Right lung (tissue), 5 donors: ENCODE measurements around the gene IL6ST. TPM values are rescaled to one million over a fixed set of nuclear protein-coding genes. Genes with fewer than 3 reads are reported as not detected.
"Not testable (repeated sequence)": the region's sequence is repeated elsewhere in the genome, so short reads cannot be mapped to it uniquely, and the experiment has no call there.

Experiments
- DNase-seq, 2 donors: peaks; one replicate each; pipeline ENCODE4 v3.0.0-alpha.2; 2013
- polyA plus RNA-seq, 5 donors: library from polyadenylated mRNA; unstranded; fragments of 120-200 nt; gene quantifications; one replicate each; pipeline versions ENCODE4 v1.2.1 to v1.2.3, GENCODE V29; 2013; ENCODE audit warnings: inconsistent platforms in 1 of 5, low replicate concordance in 1 of 5; ENCODE audit not compliant: insufficient read length in 5 of 5, insufficient read depth in 1 of 5

IL6ST gene
- polyA plus RNA-seq, 5 donors: 89.7 to 206 (median 197) TPM

DNA sequence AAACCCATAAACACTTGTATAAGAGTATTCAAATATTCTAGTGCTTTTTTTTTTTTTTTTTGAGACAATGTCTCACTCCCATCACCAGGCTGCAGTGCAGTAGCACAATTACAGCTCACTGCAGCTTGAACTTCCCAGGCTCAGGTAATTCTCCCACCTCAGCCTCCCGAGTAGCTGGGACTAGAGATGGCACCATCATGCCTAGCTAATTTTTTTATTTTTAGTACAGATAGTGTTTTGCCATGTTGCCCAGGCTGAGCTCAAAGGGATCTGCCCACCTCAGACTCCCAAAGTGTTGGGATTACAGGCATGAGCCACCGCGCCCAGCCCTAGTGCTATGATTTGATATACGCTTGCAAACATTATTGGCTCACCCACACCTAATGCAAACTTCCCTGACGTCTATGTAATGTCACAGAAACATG is 11.8 kb downstream of the IL6ST start:
- DNase-seq: no peak

DNA sequence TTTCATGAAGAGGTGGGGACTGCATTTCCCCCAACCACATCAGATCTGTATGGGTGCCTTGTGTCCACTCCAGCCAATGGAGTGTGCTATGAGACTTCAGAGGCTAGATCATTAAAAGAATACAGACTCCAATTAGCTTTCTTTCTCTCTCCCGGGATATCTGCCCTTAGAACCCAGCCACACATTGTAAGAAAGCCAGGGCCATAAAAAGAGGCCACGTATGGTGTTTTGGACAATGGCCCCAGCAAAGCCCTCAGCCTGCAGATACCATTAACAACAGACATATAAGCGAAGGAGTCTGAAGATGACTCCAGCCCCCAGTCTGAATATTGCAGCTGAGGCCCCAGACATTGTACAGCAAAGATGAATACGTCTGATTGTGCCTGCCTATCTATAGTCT is 21.5 kb downstream of the IL6ST start:
- DNase-seq: no peak

DNA sequence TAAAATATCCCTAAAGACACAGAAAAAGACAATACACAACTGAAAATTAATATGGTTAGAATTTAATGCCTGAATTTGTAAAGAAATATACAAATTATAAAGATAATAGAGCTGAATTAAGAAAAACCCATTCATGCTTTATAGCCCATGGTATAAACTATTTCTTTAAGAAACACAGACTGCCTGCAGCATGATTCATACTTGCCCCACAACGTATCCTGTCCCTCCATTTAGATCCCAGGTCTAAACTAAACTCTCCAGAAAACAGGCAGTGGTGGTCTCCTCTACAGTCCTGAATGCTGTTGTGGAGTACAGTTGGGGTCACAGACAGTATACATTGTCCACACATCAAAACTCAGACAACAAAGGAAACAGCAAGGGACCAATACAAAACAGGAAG is 24.8 kb downstream of the IL6ST start:
- no peak for DNase-seq

DNA sequence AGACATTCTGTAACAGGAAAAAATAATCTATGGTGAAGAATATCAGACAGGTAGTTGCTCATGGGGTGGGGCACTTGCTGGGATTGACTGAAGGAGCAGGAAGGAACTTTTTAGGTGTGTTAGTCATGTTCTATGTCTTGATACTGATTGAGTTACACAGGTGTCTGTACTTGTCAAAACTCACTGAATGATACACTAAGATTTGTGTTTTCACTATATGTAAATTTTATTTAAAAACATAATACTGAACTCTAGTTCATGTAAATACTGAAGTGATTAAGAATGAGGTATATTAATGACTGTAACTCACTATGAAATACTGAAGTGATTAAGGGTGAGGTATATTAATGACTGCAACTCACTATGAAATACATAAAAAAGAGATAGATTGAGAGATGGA is 28.5 kb downstream of the IL6ST start:
- no peak for DNase-seq

DNA sequence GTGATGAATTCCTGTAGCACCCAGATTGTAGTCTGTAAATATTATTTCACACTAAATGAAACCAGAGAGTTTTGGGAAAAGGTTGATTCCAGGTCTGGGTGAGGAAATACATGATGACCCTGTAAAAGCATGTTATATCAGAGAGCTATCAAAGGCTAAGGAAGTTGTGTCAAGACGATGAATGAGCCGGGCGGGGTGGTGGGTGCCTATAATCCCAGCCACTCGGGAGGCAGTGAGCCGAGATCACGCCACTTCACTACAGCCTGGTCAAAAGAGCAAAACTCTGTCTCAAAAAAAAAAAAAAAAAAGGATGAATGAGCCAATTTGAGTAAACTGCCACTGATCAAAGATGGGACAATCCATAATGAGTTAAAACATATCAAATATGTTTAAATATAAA is 29.2 kb downstream of the IL6ST start:
- DNase-seq: no peak

DNA sequence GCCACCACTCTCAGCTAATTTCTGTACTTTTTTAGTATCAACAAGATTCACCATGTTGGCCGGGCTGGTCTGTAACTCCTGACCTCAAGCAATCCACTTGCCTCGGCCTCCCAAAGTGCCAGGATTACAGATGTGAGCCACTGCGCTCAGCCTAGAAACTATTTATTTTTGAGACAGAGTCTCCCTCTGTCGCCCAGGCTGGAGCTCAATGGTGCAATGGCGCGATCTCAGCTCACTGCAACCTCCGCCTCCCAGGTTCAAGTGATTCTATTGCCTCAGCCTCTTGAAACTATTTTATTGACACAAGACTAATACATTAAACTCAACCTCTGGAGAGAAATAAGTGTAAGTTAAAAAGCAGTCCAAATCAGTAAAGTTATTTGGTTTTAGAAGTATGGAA is 34.0 kb downstream of the IL6ST start:
- no peak for DNase-seq

DNA sequence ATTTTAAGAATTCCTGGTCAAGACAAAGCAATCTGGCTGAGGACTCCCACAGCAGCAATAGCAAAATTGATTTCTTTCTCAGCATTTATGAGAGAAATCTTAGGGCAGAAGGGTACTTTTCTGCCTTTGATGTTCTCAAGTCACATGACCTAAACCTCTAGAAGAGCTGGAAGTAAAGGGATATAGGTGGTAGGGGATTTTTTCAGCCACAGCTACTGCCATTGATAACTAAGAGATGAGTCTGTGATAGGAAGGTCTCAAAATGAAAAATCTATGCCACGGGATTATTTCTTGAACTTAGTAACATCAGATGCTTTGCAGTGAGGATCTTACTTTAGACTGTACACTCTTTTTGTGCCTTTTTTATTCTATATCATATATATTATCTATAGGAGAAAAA is 35.6 kb downstream of the IL6ST start:
- DNase-seq: no peak

DNA sequence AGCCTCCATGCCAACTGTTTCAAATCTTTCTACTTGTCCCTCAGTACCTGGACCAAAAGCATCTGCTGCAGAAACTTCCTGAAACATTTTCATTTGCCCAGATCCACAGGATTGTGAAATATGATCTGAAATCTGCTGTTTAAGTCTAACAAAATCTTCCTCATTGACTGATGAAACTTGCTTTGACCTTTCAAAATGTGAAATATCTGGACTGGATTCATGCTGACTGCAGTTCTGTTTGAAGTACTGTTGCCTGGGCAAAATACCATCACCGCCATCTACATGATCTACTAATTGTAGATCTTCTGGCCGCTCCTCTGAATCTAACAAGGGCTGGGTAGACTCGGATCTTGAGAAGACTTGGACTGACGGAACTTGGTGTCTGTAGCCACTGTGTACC is 53.6 kb downstream of the IL6ST start:
- DNase-seq: not testable (repeated sequence)

DNA sequence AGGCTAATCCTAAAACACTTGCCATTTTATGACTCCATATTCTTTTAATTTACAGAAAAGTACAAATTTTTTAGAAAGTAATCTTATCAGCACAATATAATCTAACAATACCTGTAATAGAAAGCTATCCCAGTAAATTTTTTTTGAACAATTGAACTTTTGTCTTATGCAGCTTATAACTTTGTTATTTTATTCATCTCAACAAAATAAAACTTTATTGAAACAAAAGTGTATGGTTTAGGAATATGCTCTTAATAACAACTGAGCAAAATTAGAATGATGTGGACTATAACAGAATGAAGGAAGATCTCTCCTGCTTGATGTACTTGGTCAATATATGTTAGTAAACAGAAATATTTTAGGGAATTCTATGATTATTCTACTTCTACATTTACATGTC is 57.2 kb downstream of the IL6ST start:
- DNase-seq: not testable (repeated sequence)

DNA sequence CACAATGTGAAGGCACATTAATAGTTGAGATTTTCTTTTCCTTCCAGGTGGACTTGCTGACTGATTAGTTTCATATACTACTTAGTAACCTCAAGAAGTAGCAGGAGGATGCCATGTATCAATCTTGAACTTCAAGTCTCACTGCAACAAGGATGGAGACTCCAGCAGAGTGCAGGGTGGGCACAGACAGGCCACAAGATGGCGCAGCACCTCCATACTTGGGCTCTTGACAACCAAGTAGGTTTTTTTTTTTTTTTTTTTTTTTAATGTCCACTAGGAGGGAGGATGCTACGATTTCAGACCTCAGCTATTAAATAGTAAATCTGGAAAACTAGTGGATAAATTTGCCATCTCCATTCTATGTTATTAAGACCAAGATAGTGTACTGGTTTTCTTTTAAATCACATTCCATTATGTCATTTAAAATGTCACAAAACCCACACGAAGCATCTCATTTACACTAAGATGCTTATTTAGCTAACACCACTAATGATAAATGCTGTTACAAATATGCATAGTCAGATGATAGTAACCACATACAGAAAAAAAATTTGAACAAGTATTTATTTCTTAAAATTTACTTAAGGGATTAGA is 58.6 kb downstream of the IL6ST start:
- DNase-seq: peak; percentile 63 to 78

DNA sequence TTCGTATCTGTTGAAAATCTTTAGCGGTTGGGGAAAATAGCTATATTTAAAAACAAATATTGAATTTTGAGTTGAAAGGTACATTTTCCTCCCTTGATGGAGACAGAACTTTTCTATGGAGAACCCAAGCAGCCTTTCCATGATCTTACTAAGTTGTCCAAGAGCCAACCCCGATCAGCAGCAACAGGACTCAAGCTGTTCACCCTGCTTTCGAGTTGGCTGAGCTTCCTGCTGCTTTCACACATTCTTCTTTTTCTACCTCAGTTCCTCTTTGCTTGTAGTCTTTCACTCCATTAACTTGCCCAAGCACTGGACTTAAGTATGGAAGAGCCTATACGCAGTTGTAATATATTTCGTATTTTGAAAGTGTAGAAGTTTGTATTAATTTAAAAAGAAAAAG is 59.4 kb downstream of the IL6ST start:
- no peak for DNase-seq

DNA sequence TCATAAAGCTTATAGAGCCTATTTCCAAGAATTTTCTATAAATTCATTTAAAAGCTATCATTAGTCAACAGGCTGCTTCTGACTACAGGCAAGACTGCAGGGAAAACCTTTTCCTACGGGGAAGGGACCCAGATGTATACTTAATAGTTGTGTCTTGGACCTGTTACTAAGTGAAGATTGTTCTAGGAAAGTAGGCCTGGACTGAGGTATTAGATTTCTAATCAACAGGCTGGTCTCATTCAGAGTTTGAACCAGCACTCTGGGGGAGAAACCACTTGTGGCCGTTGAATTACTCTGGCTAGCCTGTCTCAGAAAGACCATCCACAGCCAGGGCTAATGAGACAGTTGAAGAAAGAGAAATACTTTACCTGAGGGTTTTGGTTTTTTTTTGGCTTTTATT is 60.0 kb downstream of the IL6ST start:
- DNase-seq: no peak

DNA sequence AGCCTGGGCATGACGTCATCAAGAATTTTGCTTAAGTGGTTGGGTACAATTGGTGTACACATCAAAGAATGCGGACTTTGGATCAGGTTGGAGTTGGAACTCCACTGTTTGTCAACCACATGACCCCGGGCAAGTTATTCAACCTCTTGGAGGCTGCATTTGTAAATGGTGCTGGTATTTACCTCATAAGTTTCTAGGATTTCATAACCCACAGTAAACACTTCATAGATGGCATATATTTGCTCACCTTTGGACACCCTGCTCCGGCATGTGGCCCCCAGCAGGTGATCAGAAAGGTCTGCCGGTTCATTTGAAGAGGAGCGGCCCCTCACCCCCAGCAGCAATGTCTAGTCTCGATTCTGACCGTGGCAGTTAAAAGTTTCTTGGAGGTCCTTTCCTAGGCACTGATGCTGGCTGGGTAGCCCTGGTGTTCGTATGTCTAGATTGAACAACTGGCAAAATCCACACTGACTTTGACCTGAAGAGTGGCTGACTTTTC is 60.6 kb downstream of the IL6ST start:
- DNase-seq: peak; percentile 60 to 72

DNA sequence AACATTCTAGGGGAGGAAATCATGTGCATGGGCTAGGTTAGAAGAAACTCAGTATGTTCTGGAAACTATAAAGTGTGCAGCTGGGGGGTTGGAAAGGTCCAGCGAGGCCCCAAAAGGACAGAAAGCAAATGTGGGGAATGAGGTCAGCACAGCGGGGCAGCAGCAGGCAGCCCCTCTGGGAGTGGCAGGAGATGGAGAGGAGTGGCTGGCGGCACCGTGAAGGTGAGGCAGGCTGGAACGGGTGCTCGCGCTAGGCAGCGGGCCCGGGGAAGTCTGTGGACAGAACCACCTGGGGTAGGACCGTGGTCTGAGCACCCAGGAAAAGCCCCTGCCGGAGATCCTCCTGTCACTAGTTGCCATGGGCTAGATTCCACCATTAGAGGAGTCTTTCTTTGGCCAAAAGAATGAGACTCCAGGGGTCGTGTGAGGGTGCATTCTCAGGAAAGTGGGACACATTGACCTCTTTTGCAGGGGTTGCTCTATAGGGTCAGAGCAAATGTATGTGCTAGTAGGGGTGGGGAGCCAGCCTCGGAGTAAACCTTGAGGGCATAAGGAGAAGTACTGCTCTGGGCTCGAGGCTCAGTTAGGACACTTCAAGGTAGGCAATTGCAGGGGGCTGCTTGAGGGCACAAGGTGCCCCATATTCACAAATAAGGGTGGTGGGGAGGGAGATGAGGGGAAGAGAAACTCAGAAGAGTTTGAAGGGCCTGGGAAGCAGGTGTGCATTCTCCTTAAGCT is 61.2 kb downstream of the IL6ST start:
- DNase-seq: no peak

DNA sequence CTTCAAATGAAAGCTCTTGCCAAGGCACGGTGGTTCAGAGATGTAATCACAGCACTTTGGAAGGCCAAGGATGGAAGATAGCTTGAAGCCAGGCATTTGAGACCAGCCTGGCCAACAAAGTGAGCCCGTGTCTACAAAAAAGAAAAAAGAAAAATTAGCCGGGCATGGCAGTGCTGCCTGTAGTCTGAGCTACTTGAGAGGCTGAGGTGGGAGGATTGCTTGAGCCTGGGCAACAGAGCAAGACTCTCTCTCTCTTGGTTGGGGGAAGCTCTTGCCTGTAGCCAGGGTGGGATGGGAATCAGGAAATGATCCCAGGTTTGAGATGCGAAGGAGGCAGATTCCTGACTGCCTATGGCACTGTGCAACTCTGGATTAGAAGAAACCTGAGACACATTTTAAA is 62.1 kb downstream of the IL6ST start:
- no peak for DNase-seq

DNA sequence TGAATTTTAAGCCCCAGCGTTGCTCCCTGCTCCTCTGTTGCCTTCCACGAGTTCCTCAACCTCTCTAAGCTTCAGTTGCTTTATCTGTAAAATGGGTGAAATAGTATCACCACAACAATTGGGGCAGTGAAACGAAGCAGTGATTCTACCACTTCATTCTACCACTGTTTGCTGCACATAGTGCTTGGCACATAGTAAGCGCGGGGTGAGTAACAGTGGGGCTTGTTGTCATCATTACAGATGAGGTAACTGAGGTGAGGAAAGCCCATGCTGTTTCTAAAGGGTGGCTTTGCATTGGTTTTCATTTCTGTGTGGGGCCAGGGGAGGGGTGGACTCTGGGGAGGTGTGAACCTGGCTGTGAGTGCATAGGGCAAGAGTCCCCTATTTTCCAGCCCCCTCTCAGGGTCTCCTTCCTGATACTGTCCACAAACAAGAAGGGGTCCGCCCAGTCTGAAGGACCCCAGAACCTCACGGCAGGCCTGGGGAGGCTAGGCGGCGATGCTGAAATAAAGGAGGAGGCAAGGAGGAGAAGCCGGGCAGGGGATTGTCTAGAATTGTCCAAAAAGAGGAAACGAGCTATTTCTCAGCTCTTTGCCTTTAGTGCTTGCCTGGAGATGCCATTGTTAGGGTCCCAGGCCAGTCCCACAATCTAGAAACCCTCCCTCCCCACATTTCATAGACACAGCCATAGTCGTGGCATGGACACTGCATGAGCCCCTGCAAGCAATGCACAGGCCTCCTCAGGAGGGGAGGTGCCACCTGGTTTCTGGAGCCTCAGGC is 65.6 kb downstream of the IL6ST start:
- DNase-seq: no peak

DNA sequence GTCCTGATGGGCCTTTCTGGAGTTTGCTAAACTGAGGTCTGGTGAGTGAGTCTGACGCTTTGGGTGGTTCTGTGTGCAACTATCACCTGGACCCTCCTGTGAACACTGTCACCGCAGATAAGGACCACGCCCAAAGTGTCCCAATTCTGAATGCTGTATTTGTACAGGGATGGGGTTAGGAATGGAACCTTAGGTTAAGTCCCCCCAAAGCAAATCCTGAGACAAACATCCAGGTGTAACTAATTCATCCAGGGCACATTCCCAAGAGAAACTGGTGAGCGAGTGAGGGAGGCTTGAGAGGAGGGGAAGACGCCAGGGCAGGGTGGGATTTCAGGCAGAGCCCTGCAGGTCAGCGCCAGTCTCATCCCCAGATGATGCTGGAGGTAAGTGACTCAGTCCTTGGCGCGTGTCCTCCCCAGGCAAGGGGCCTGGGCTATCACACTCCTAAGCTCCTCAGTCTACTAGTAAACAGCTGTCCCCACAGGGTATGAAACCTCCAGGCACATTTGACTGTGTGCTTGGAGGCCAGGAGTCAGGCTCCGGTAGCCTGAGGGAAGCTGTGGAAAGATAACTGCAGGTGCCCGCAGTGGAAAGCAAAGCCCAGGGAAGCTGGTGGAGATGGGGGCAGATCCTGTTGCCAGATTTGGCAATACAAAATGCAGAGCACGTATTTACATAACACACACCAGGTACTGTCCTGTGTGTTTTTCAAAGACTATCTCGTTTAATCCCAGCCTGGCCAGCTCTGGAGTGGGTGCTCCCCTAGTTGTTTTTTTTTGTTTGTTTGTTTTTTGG is 66.7 kb downstream of the IL6ST start:
- DNase-seq: no peak

DNA sequence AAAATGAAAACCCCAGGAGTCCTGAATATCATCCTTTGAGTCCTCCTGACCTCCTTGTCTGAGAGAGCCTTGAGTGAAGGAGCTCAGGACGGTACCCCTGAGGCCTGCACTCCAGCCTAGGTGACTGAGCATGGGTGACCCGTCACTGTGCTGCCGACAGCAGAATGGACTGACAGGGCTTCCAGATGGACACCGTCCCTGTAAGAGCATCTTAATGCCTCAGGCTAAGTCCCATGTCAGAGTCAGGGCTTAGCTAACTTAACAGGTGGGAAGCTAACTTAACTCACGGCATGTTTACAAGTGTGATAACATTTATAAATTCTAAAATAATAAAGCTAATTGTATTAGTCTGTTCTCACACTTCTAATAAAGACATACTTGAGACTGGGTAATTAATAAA is 68.3 kb downstream of the IL6ST start:
- no peak for DNase-seq

DNA sequence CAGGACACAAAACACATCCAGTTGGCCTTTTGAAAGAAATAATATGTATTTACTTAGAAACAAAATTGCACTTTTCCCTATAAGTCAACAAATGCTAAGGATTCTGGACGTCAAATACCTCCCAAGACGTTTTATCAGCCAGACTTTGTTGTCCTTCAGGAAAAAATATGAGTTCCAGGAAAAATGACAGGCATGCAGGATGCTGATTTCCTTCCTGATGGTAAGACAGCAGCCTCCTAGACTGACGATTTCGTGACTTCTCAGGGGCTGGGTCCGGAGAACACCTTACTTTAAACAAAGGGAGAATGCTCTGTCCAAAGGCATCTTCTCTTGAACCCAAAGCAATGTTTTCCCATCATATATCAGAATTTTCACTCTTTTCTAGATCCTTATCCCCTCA is 69.1 kb downstream of the IL6ST start:
- DNase-seq: no peak

DNA sequence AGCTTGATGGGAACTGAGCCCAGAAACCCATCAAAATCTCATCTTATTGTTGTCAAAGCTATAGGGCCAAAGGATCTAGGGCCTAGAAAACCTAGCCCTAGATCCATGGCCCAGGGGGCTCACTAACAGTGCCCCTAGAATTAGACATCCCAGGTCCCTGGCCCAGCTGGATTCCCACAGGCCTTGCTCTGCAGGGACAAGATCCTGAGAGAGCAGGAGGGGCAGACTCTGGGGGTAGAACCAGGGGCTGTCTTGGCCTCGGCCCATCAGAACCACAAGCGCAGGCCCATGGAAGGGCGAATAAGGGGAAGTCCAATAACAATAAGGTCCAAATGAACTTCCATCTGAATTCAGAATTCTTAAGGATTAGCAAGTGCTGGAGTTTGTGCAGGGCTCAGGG is 69.6 kb downstream of the IL6ST start:
- no peak for DNase-seq

DNA sequence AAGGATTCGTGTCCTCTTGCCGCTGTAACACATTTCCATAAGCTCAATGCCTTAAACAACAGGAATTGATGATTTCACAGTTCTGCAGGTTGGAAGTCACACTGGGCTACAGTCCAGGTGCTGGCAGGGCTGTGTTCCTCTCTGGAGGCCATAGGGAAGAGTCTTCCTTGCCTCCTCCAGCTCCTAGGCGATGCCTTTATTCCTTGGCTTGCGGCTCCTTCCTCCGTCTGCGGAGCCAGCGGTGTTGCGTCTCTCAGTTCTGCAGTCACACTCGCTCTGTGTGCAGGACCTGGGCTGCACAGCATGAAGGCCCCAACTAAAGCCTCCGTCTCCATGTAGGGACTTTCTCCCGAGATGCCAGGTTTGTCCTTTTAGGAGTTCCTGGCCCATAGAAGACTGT is 70.0 kb downstream of the IL6ST start:
- DNase-seq: no peak

DNA sequence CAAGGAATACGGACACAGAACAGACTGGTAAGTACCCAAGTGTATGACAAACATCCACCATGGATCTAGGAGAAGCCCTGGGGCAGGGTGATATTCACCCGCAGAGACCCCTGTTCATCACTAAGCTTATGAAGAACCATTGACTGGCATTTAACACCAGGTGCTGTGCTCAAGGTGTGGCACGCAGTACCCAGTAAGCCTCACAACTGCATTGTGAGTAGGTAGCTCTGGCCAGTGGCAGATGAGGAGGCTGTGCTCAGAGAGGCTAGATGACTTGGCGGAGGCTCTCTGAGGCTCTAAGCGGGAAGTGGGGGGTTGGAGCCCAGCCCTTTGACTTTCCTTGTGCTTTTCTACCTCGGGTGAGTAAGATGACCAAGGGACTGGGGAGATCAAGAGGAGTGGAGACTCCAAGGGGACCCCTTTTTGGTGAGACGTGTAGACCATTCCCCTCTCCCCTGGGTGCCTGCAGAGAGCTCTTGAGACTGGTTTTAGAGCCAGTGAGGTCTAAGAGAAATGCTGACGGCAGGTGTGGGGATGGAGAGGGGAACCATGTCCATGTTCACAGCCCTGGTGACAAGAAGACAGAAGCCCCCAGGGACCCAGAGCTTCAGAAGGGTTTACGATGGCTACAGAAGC is 70.8 kb downstream of the IL6ST start:
- DNase-seq: no peak
